SU-DHL-6 (cell line): Measurements from ENCODE around the gene XPO5.

Experiments
- H2AFZ ChIP-seq: fragments of 200-600 bp; sonication (generic); 2 replicates; pipeline ENCODE4 v1.6.1; 2014; ENCODE audit warnings: low read depth, mild to moderate bottlenecking, moderate library complexity, mixed read lengths, antibody characterized with exemption, low read length; ENCODE audit not compliant: severe bottlenecking
- H3F3A ChIP-seq: fragments of 200-600 bp; shearing (Covaris generic); 2 replicates; pipeline ENCODE4 v1.6.0; 2016; ENCODE audit warnings: antibody characterized with exemption, mild to moderate bottlenecking; ENCODE audit not compliant: insufficient read depth
- H3K27ac ChIP-seq: fragments of 200-600 bp; sonication (generic); 2 replicates; pipeline ENCODE4 v1.5.1; 2016; ENCODE audit warnings: low read depth, mild to moderate bottlenecking, low read length, moderate library complexity, mixed read lengths
- H3K27me3 ChIP-seq: fragments of 200-600 bp; sonication (generic), shearing (Covaris generic); 2 replicates; pipeline ENCODE4 v1.6.0; 2014; ENCODE audit warnings: mild to moderate bottlenecking, low read length
- H3K36me3 ChIP-seq: fragments of 200-600 bp; sonication (generic); 2 replicates; pipeline ENCODE4 v1.6.1; 2014; ENCODE audit warnings: mild to moderate bottlenecking, low read length, mixed read lengths
- H3K4me2 ChIP-seq: fragments of 300-600, 200-600 bp; shearing (Covaris generic), sonication (generic); 2 replicates; pipeline ENCODE4 v1.6.0; 2014; ENCODE audit warnings: low read length, low read depth, mild to moderate bottlenecking; ENCODE audit not compliant: poor library complexity, severe bottlenecking
- H3K4me3 ChIP-seq: fragments of 200-600 bp; sonication (generic); 2 replicates; pipeline ENCODE4 v1.5.1; 2014; ENCODE audit warnings: antibody characterized with exemption, low read length, mild to moderate bottlenecking, mixed read lengths; ENCODE audit not compliant: insufficient read depth, poor library complexity, severe bottlenecking
- H3K79me2 ChIP-seq: fragments of 200-600 bp; sonication (generic); 2 replicates; pipeline ENCODE4 v1.6.1; 2014; ENCODE audit warnings: mild to moderate bottlenecking, low read length, moderate library complexity; ENCODE audit not compliant: insufficient read depth
- H3K9ac ChIP-seq: fragments of 200-600 bp; sonication (generic); 2 replicates; pipeline ENCODE4 v1.7.0; 2014; ENCODE audit warnings: mild to moderate bottlenecking, low read length
- H3K9me2 ChIP-seq: fragments of 200-600 bp; sonication (generic); replicated peaks from 2 replicates; pipeline ENCODE4 v1.6.1; 2014; ENCODE audit warnings: low read length; ENCODE audit not compliant: insufficient read depth
- H3K9me3 ChIP-seq: fragments of 200-600 bp; sonication (generic); 2 replicates; pipeline ENCODE4 v1.6.1; 2014; ENCODE audit warnings: low read length, mixed read lengths; ENCODE audit not compliant: insufficient read depth
- H4K20me1 ChIP-seq: fragments of 200-600 bp; sonication (generic); 2 replicates; pipeline ENCODE4 v1.6.1; 2014; ENCODE audit warnings: low read depth, mild to moderate bottlenecking, antibody characterized with exemption, low read length, moderate library complexity, mixed read lengths
- CTCF ChIP-seq: fragments of 200-600 bp; sonication (generic); IDR thresholded peaks from one replicate; pipeline ENCODE4 v1.5.1; 2017; ENCODE audit warnings: antibody characterized with exemption, mild to moderate bottlenecking, low read length, moderate library complexity; ENCODE audit not compliant: insufficient read depth, poor library complexity, severe bottlenecking
- EZH2phosphoT487 ChIP-seq: fragments of 200-600 bp; sonication (generic), shearing (Covaris generic); conservative IDR thresholded peaks from 2 replicates; pipeline ENCODE4 v1.6.1; 2018; ENCODE audit warnings: mild to moderate bottlenecking, antibody characterized with exemption, low read length, moderate library complexity, mixed read lengths

Gene XPO5

DNA sequence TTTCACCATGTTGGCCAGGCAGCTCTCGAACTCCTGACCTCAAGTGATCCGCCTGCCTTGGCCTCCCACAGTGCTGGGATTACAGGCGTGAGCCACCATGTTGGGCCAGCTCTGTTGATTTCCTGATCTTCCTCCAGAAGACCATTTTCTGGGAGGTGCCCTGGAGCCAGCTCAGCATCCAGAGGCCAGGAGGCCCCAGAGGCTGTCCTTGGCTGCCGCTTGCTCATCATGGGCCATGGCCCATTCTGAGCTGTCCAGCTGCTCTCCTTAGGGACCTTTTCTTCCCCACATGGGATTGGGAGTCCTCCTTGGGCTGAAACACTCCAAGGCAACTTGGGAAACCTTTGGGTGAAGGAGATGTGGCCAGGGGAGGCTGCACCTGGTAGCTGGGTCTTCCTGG, 81.1 kb downstream of the XPO5 start:
- Histone ChIP-seq H3K36me3 (no peaks in the 10 kb centered on the region), H3F3A (no peaks in the 10 kb centered on the region), H3K27me3 (no peaks in the 10 kb centered on the region), H3K4me3 (no peak overlapping the region), H3K4me2 (no peak overlapping the region), H3K9me2 (no peaks in the 10 kb centered on the region), H2AFZ (no peak overlapping the region), H3K9ac (no peak overlapping the region), H4K20me1 (no peaks in the 10 kb centered on the region), H3K27ac (no peak overlapping the region), H3K79me2 (no peaks in the 10 kb centered on the region), H3K9me3 (no peaks in the 10 kb centered on the region)
- TF ChIP-seq CTCF (no peak), EZH2phosphoT487 (no peak)

- H3K9ac ChIP-seq = no peak overlapping the region
- H3K4me2 ChIP-seq = no peak overlapping the region
- no peak for TF ChIP-seq EZH2phosphoT487
- TF ChIP-seq CTCF = no peak
- H3K9me3 ChIP-seq = no peaks in the 10 kb centered on the region
- H3K79me2 ChIP-seq = no peaks in the 10 kb centered on the region
- H4K20me1 ChIP-seq = no peaks in the 10 kb centered on the region
- no peak overlapping the region for H2AFZ ChIP-seq
- no peaks in the 10 kb centered on the region for H3F3A ChIP-seq
- no peaks in the 10 kb centered on the region for H3K36me3 ChIP-seq
- H3K27me3 ChIP-seq = no peaks in the 10 kb centered on the region
- H3K9me2 ChIP-seq = no peaks in the 10 kb centered on the region
- no peak overlapping the region for H3K4me3 ChIP-seq
- H3K27ac ChIP-seq = no peak overlapping the region
Measured at GRCh38 chr6:43494321-43494720, 81.5 kb downstream of the XPO5 start.

GRCh38 chr6:43493833-43494232, 82.0 kb downstream of the XPO5 start:
- TF ChIP-seq CTCF (no peak), EZH2phosphoT487 (no peak)
- Histone ChIP-seq H3K9me2 (no peaks in the 10 kb centered on the region), H3K36me3 (no peaks in the 10 kb centered on the region), H4K20me1 (no peaks in the 10 kb centered on the region), H3K79me2 (no peaks in the 10 kb centered on the region), H2AFZ (no peak overlapping the region), H3K9me3 (no peaks in the 10 kb centered on the region), H3K4me2 (no peak overlapping the region), H3K27ac (no peak overlapping the region), H3K4me3 (no peak overlapping the region), H3K9ac (no peak overlapping the region), H3F3A (no peaks in the 10 kb centered on the region), H3K27me3 (no peaks in the 10 kb centered on the region)

- Histone ChIP-seq H3K4me2 (no peak overlapping the region), H3K9ac (no peak overlapping the region)
Measured at GRCh38 chr6:43493230-43493629, 82.6 kb downstream of the XPO5 start.

More at GRCh38 chr6:43493230-43493629, 82.6 kb downstream of the XPO5 start:
- H4K20me1 ChIP-seq = no peaks in the 10 kb centered on the region
- H3K4me3 ChIP-seq = no peak overlapping the region
- TF ChIP-seq EZH2phosphoT487 = no peak
- TF ChIP-seq CTCF = no peak
- H3F3A ChIP-seq = no peaks in the 10 kb centered on the region
- H3K27ac ChIP-seq = no peak overlapping the region
- no peaks in the 10 kb centered on the region; the same call in 1 of the 2 replicates for H3K79me2 ChIP-seq
- no peaks in the 10 kb centered on the region for H3K27me3 ChIP-seq
- no peaks in the 10 kb centered on the region for H3K36me3 ChIP-seq
- H3K9me2 ChIP-seq = no peaks in the 10 kb centered on the region
- H2AFZ ChIP-seq = no peak overlapping the region
- no peaks in the 10 kb centered on the region for H3K9me3 ChIP-seq
